Kidney capillary endothelial cell (primary cell): ENCODE measurements around the gene ZIC2.

Experiments
- DNase-seq: peaks from one replicate; pipeline ENCODE4 v3.0.0-alpha.2; 2018; ENCODE audit warnings: low spot score

Gene ZIC2

DNA sequence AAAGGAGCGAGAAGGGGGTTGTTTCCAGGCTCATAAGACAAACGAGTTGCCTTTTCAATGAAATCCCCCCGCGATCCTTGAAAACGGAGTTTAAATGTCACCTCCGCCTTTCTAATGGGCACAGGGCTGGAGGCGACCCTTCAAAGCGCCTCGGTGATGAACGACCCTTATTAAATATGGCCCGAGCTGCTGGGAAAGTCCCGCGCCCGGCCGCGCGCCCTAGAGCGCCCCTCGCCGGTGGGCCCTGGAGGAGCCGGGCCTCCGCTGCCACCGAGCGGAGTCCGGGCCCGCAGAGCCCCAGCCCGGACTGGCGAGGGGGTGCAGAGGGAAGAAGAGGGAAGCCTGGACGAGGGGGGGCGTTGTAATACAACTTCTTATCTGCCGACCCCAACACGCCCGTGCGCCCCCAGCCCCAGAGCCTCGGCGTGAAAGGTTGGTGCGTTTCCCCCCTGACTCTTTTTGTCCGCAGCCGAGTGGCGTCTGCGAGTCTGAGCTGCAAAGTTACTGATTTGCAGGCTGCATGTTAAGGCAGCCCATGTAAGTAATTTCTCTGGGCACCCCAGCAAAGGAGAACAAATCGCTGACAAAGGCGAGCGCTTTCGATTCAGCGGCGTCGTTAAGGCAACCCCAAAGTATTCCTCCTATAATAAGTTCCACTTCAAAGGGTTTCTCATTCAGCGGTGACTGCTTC is 21.9 kb upstream of the ZIC2 start:
- DNase-seq: no peak

- no peak for DNase-seq
These were observed 20.8 kb upstream of the ZIC2 start for GRCh38 chr13:99960663-99961311.

DNA sequence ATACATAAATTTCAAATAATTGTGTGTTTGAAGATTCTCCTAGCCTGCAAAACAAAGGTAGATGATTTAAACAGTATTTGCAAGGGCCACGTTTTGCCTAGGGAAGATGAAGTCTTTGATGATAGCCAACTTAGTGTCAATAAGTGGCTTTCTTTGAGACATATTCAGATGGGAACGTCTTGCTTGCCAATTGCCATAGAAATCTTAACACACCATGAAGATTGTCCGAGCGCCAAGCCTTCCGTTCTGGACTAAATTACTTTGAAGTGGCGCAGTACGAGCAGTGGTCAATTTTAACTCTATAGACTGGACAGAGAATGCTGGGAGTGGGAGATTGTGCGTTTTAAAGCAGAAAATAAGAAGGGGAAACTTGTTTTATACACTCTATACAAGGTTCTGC is 19.9 kb upstream of the ZIC2 start:
- DNase-seq: no peak

- no peak for DNase-seq
These were observed 19.3 kb upstream of the ZIC2 start for GRCh38 chr13:99962242-99962641.

- DNase-seq: no peak
These were observed 17.7 kb upstream of the ZIC2 start for GRCh38 chr13:99963816-99964339.

GRCh38 chr13:99965329-99966000 is 16.1 kb upstream of the ZIC2 start:
- DNase-seq: no peak

- no peak for DNase-seq
These were observed 15.3 kb upstream of the ZIC2 start for GRCh38 chr13:99966064-99966805.

- no peak for DNase-seq
These were observed 14.1 kb upstream of the ZIC2 start for GRCh38 chr13:99967498-99967868.

DNA sequence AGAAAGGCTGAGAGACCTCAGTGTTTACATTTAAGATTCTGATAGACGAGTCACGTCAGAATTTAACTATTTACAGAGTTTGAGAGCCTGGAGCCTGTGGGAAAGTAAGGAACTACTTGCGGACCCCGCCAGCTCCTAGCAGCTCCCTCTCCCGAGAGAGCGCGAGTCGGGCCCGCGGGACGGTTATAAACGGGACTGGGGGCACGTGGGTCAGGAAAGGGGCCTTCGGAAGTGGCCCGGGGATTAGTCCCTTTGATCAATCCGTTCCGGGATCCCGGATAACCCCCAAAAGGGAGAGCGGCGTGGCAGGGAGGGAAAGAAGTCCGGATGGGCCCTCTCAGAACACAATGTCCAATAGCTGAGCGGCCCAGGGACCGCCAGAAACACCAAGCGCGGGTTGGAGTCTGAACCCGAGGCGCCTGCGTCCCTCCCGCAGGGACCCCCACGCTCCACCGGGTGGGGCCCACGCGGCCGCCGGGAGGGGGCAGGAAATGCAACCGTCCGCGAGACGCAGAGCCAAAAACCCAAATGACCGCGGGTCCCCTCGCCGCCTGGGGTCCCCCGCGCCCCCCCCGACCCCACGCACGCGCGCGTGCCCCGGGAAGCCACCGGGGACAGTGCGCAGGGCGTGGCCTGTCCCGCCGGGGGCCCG is 13.6 kb upstream of the ZIC2 start:
- DNase-seq: no peak

GRCh38 chr13:99968521-99969452 is 12.8 kb upstream of the ZIC2 start:
- DNase-seq: no peak

GRCh38 chr13:99969453-99969918 is 12.1 kb upstream of the ZIC2 start:
- no peak for DNase-seq

GRCh38 chr13:99969919-99970650 is 11.5 kb upstream of the ZIC2 start:
- DNase-seq: no peak

- DNase-seq: no peak
These were observed 10.7 kb upstream of the ZIC2 start for GRCh38 chr13:99970651-99971575.

- no peak for DNase-seq
These were observed 9.9 kb upstream of the ZIC2 start, which contains the start of gene ZIC5 for GRCh38 chr13:99971576-99972189. Gene ZIC5 (minus strand): TSS chr13:99971767. CDS start chr13:99971603, 164 bp downstream.

- no peak for DNase-seq
These were observed 9.3 kb upstream of the ZIC2 start for GRCh38 chr13:99972190-99972731.

DNA sequence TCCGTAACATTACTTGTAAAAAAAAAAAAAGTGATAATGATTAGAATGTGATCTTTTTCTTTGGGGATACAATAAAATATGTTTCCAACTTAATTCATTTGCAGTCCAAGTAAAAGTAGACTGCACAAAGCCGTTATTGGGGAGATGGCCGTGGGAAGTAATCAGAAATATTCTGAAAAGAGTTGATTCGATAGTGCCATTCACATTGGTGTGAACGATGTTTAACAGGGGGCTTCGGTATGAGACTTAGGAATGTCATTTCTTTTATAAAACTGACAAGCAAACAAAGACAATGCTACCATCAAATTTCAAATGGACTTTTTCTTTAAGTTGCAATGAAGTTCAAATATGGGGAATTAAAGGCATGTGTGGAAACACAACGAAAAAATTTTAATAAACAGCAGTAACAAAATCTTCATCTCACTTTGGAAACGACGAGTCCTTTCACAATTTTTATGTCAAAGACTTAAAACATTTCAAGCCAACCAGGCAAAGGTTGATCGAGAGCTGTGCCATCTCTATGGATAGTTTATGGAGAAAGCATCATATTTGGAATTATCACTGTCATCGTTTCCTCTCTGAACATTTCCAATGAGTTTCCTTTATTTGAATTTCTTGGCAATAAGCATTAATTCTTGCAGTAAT is 8.3 kb upstream of the ZIC2 start:
- no peak for DNase-seq

DNA sequence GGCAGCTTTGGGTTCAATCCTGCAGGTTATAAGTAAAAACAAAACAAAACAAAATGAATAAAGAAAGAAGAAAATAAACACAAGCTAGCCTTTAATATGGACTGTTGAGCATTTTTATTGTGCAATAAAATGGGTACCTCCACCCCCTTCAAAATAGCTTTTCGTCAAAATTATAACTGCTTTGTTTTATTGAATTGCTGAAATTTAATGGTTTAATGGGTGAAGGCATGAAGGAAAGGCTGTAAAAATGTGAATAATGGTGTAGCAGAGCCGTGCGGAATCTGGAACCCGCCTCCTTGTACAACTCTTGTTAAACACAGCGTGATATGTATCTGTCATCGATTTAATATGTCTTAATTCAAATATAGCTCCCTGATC is 7.8 kb upstream of the ZIC2 start:
- DNase-seq: no peak
